ENCODE data around the gene MIPOL1. TPM values are rescaled to one million over a fixed set of nuclear protein-coding genes. Genes with fewer than 3 reads are reported as not detected.
A peak's percentile ranks its signal among the peaks of the same experiment; 100 is the strongest.

The MIPOL1 gene
- total and polyA plus RNA-seq, 2 of the 13 experiments (the other 11 are each of a cell fraction or from before 2014, with no cell fraction given): 8.6 to 34.2 TPM

- TF ChIP-seq SSRP1 (CRISPR knock-in tag; IDR thresholded peaks at IDR 0.05): peak; percentile 99
- TF ChIP-seq ZBTB42 (CRISPR knock-in tag; IDR thresholded peaks at IDR 0.05): no peak
- TF ChIP-seq ATF7-NPFF (CRISPR knock-in tag; IDR thresholded peaks at IDR 0.05; ENCODE audit: low read depth): no peak
- TF ChIP-seq FOSL1 (CRISPR knock-in tag; IDR thresholded peaks at IDR 0.05; ENCODE audit: borderline replicate concordance): peak; percentile 66; the same call in 1 of the 2 replicates
- TF ChIP-seq ZNF530 (CRISPR knock-in tag; IDR thresholded peaks at IDR 0.05; ENCODE audit: low read depth): no peak
- TF ChIP-seq ZNF44 (CRISPR knock-in tag; IDR thresholded peaks at IDR 0.05): peak; percentile 98
- no peak for TF ChIP-seq PLRG1 (conservative IDR thresholded peaks at IDR 0.05)
- no peak for TF ChIP-seq ATRX (CRISPR knock-in tag; IDR thresholded peaks at IDR 0.05; ENCODE audit: borderline replicate concordance)
- no peak for TF ChIP-seq ZNF468 (CRISPR knock-in tag; IDR thresholded peaks at IDR 0.05)
- peak; percentile 57; the same call in 1 of the 2 replicates for TF ChIP-seq TFDP1 (CRISPR knock-in tag; IDR thresholded peaks at IDR 0.05; ENCODE audit: borderline replicate concordance)
- TF ChIP-seq ZBTB39 (CRISPR knock-in tag; IDR thresholded peaks at IDR 0.05): peak; percentile 95; the same call in 1 of the 2 replicates
- no peak for TF ChIP-seq ZFP62 (CRISPR knock-in tag; IDR thresholded peaks at IDR 0.05)
- TF ChIP-seq, protein P1, sequence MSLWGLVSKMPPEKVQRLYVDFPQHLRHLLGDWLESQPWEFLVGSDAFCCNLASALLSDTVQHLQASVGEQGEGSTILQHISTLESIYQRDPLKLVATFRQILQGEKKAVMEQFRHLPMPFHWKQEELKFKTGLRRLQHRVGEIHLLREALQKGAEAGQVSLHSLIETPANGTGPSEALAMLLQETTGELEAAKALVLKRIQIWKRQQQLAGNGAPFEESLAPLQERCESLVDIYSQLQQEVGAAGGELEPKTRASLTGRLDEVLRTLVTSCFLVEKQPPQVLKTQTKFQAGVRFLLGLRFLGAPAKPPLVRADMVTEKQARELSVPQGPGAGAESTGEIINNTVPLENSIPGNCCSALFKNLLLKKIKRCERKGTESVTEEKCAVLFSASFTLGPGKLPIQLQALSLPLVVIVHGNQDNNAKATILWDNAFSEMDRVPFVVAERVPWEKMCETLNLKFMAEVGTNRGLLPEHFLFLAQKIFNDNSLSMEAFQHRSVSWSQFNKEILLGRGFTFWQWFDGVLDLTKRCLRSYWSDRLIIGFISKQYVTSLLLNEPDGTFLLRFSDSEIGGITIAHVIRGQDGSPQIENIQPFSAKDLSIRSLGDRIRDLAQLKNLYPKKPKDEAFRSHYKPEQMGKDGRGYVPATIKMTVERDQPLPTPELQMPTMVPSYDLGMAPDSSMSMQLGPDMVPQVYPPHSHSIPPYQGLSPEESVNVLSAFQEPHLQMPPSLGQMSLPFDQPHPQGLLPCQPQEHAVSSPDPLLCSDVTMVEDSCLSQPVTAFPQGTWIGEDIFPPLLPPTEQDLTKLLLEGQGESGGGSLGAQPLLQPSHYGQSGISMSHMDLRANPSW (CRISPR knock-in tag; IDR thresholded peaks at IDR 0.05; ENCODE audit: borderline replicate concordance): peak; percentile 100
- peak; percentile 97 for TF ChIP-seq PATZ1 (CRISPR knock-in tag; IDR thresholded peaks at IDR 0.05)
- TF ChIP-seq ZNF24 (IDR thresholded peaks at IDR 0.05): peak; percentile 83
- peak; percentile 99; the same call in 1 of the 2 replicates for TF ChIP-seq ZNF556 (CRISPR knock-in tag; IDR thresholded peaks at IDR 0.05; ENCODE audit: borderline replicate concordance)
- peak; percentile 81; the same call in 1 of the 2 replicates for TF ChIP-seq ZSCAN25 (CRISPR knock-in tag; IDR thresholded peaks at IDR 0.05)
- peak; percentile 72 for TF ChIP-seq NFYC (CRISPR knock-in tag; IDR thresholded peaks at IDR 0.05)
- TF ChIP-seq CHD2 (IDR thresholded peaks at IDR 0.05; ENCODE audit: low read depth, low read length): no peak; the same call in 1 of the 2 replicates
- TF ChIP-seq CSRNP2 (CRISPR knock-in tag; conservative IDR thresholded peaks at IDR 0.05; ENCODE audit: low read depth): no peak
Observed at GRCh38 chr14:37466623-37467088, 268.9 kb downstream of the MIPOL1 start (continued).
